H9 (cell line): Measurements from ENCODE around the gene CD244. TPM values are rescaled to one million over a fixed set of nuclear protein-coding genes. Genes with fewer than 3 reads are reported as not detected.

Source experiments
- DNase-seq: peaks from one replicate; pipeline ENCODE4 v3.0.0-alpha.2; 2017
- H2AFZ ChIP-seq: one replicate; pipeline ENCODE4 v1.6.1; 2013; ENCODE audit warnings: mild to moderate bottlenecking, low read length, control low read depth, moderate library complexity
- H2AK5ac ChIP-seq: 2 replicates; pipeline ENCODE4 v1.6.1; 2013; ENCODE audit warnings: low read length, control low read depth, mixed read lengths; ENCODE audit not compliant: insufficient read length
- H2BK120ac ChIP-seq: one replicate; pipeline ENCODE4 v1.6.1; 2013; ENCODE audit warnings: low read depth, mild to moderate bottlenecking, low read length, control low read depth, inconsistent platforms; ENCODE audit not compliant: poor library complexity, severe bottlenecking
- H2BK12ac ChIP-seq: 2 replicates; pipeline ENCODE4 v1.6.1; 2013; ENCODE audit warnings: low read length, control low read depth, mixed read lengths, low read depth; ENCODE audit not compliant: insufficient read length
- H2BK15ac ChIP-seq: 2 replicates; pipeline ENCODE4 v1.6.1; 2013; ENCODE audit warnings: low read depth, low read length, control low read depth
- H2BK20ac ChIP-seq: one replicate; pipeline ENCODE4 v1.6.1; 2013; ENCODE audit warnings: low read depth, mild to moderate bottlenecking, low read length, control low read depth, inconsistent platforms; ENCODE audit not compliant: poor library complexity, severe bottlenecking
- H2BK5ac ChIP-seq: 2 replicates; pipeline ENCODE4 v1.6.1; 2013; ENCODE audit warnings: low read length, control low read depth, mixed read lengths; ENCODE audit not compliant: insufficient read length
- H3K14ac ChIP-seq: 2 replicates; pipeline ENCODE4 v1.6.1; 2013; ENCODE audit warnings: low read length, control low read depth; ENCODE audit not compliant: insufficient read depth
- H3K18ac ChIP-seq: 2 replicates; pipeline ENCODE4 v1.6.1; 2013; ENCODE audit warnings: low read depth, mild to moderate bottlenecking, mixed read lengths, low read length, control low read depth; ENCODE audit not compliant: insufficient read length
- H3K23ac ChIP-seq: 2 replicates; pipeline ENCODE4 v1.6.1; 2013; ENCODE audit warnings: low read length, control low read depth, mixed read lengths, low read depth; ENCODE audit not compliant: insufficient read length
- H3K23me2 ChIP-seq: 2 replicates; pipeline ENCODE4 v1.6.1; 2013; ENCODE audit warnings: low read depth, mild to moderate bottlenecking, mixed read lengths, low read length, control low read depth; ENCODE audit not compliant: insufficient read length, poor library complexity, severe bottlenecking
- H3K27ac ChIP-seq: 2 replicates; pipeline ENCODE4 v1.5.1; 2013; ENCODE audit warnings: low read length, control low read depth, mixed read lengths, low read depth; ENCODE audit not compliant: insufficient read length
- H3K27me3 ChIP-seq: 2 replicates; pipeline ENCODE4 v1.6.1; 2013; ENCODE audit warnings: low read length, control low read depth, inconsistent platforms; ENCODE audit not compliant: insufficient read depth
- H3K4ac ChIP-seq: 2 replicates; pipeline ENCODE4 v1.6.1; 2013; ENCODE audit warnings: low read depth, mild to moderate bottlenecking, control low read depth, inconsistent platforms, low read length, moderate library complexity
- H3K4me1 ChIP-seq: 2 replicates; pipeline ENCODE4 v1.6.1; 2013; ENCODE audit warnings: low read length, control low read depth, inconsistent platforms; ENCODE audit not compliant: insufficient read depth
- H3K4me2 ChIP-seq: 2 replicates; pipeline ENCODE4 v1.6.1; 2013; ENCODE audit warnings: low read length, control low read depth, mixed read lengths; ENCODE audit not compliant: insufficient read length, insufficient read depth
- H3K56ac ChIP-seq: 2 replicates; pipeline ENCODE4 v1.6.1; 2013; ENCODE audit warnings: low read depth, mild to moderate bottlenecking, mixed read lengths, low read length, control low read depth; ENCODE audit not compliant: insufficient read length
- H3K79me1 ChIP-seq: 2 replicates; pipeline ENCODE4 v1.6.1; 2013; ENCODE audit warnings: low read depth, mild to moderate bottlenecking, moderate library complexity, low read length, control low read depth, inconsistent platforms; ENCODE audit not compliant: insufficient read depth, poor library complexity, severe bottlenecking
- H3K79me2 ChIP-seq: 2 replicates; pipeline ENCODE4 v1.6.1; 2013; ENCODE audit warnings: low read length, control low read depth, inconsistent platforms; ENCODE audit not compliant: insufficient read depth
- H3K9ac ChIP-seq: 2 replicates; pipeline ENCODE4 v1.6.1; 2013; ENCODE audit warnings: low read length, control low read depth, mixed read lengths; ENCODE audit not compliant: insufficient read length; ENCODE audit errors: extremely low read depth
- H3K9me3 ChIP-seq: one replicate; pipeline ENCODE4 v1.6.1; 2013; ENCODE audit warnings: low read depth, low read length, inconsistent platforms; ENCODE audit not compliant: control insufficient read depth
- H3T11ph ChIP-seq: one replicate; pipeline ENCODE4 v1.6.1; 2013; ENCODE audit warnings: mild to moderate bottlenecking, low read length, control low read depth, inconsistent platforms
- H4K20me1 ChIP-seq: one replicate; pipeline ENCODE4 v1.6.1; 2013; ENCODE audit not compliant: control insufficient read depth, insufficient read length, insufficient read depth
- H4K5ac ChIP-seq: 2 replicates; pipeline ENCODE4 v1.6.1; 2013; ENCODE audit warnings: low read depth, mild to moderate bottlenecking, mixed read lengths, low read length, control low read depth; ENCODE audit not compliant: insufficient read length
- H4K8ac ChIP-seq: replicated peaks from 2 replicates; pipeline ENCODE4 v1.6.1; 2013; ENCODE audit warnings: low read length, control low read depth, mixed read lengths, low read depth; ENCODE audit not compliant: insufficient read length
- H4K91ac ChIP-seq: 2 replicates; pipeline ENCODE4 v1.6.1; 2013; ENCODE audit warnings: low read depth, mild to moderate bottlenecking, moderate library complexity, mixed read lengths, low read length, control low read depth; ENCODE audit not compliant: insufficient read length
- H3K27ac Mint-ChIP-seq, 3 experiments: 2 replicates in 2 of 3; 3 replicates in 1 of 3; pipeline ENCODE4 v1.8.0; 2020 to 2021; ENCODE audit warnings: mixed read lengths in 3 of 3, mild to moderate bottlenecking in 1 of 3, moderate library complexity in 1 of 3
- H3K27me3 Mint-ChIP-seq: 2 replicates; pipeline ENCODE4 v1.8.0; 2021; ENCODE audit warnings: low read depth, mild to moderate bottlenecking, moderate library complexity, mixed read lengths
- H3K36me3 Mint-ChIP-seq, 3 experiments: 2 replicates in 2 of 3; 3 replicates in 1 of 3; pipeline ENCODE4 v1.8.0; 2020 to 2021; ENCODE audit warnings: low read depth in 3 of 3, mixed read lengths in 3 of 3; ENCODE audit not compliant: insufficient read depth in 1 of 3
- H3K4me1 Mint-ChIP-seq, 2 experiments: 2 replicates each; pipeline ENCODE4 v1.8.0; 2020; ENCODE audit warnings: mixed read lengths in 2 of 2
- H3K4me3 Mint-ChIP-seq, 2 experiments: 2 replicates in 1 of 2; 3 replicates in 1 of 2; pipeline ENCODE4 v1.8.0; 2020 to 2021; ENCODE audit warnings: mild to moderate bottlenecking in 2 of 2, mixed read lengths in 2 of 2, moderate library complexity in 1 of 2
- H3K9me3 Mint-ChIP-seq, 2 experiments: 2 replicates in 1 of 2; 3 replicates in 1 of 2; pipeline ENCODE4 v1.8.0; 2020; ENCODE audit warnings: mild to moderate bottlenecking in 2 of 2, mixed read lengths in 2 of 2, moderate library complexity in 1 of 2
- WGBS: extraction: QIAGEN DNeasy Blood & Tissue Kit; methylation state at CpG from one replicate; pipeline ENCODE4 v1.1.7; 2013; ENCODE audit warnings: missing lambda C conversion rate, low lambda C conversion rate, mixed read lengths; ENCODE audit not compliant: insufficient read length; ENCODE audit errors: extremely low coverage; 5-methylcytosine and 5-hydroxymethylcytosine counted together
- total RNA-seq: library from RNA; stranded (reverse); gene quantifications from 2 replicates; pipeline ENCODE4 v1.2.1, GENCODE V29; 2021
- TF ChIP-seq, protein P1 (sequence below): fragments of 200-600 bp; sonication (generic); conservative IDR thresholded peaks from 3 replicates; pipeline ENCODE4 v1.8.0; 2021; ENCODE audit warnings: antibody characterized with exemption, mild to moderate bottlenecking

The CD244 gene
- total RNA-seq, 1 experiment from 2014 or later: not detected

DNA sequence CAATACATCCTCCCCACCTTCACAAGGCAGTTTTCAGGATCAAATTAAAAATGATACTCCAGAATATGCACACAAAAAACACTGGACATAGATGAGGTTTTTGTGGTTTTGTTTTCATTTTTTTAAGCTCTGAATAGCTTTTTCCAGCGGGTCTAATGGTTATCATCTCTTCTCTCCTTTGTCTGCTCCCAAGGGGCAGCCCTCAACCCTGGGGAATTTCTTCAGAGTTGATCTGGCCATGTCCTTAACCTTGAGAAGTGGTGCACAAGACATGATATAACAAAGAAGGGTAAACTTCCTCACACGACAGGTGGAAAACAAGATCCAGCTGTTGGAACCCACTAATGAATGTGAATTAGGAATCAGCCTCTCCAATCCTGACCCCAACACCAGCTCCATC lies 1.5 kb upstream of the CD244 start:
- no peaks in the 10 kb centered on the region for H3K9me3 Mint-ChIP-seq
- no CpG with 5 or more reads among the region's 2 CpGs for WGBS

More for the DNA sequence above, 1.5 kb upstream of the CD244 start:
- H2BK15ac ChIP-seq: no peak overlapping the region
- H3K9me3 ChIP-seq: no peaks in the 10 kb centered on the region
- H3K56ac ChIP-seq: no peak overlapping the region
- no peak overlapping the region for H3T11ph ChIP-seq
- H4K8ac ChIP-seq: no peak overlapping the region
- no peak overlapping the region for H3K23ac ChIP-seq
- H4K20me1 ChIP-seq: no peaks in the 10 kb centered on the region
- no peak for DNase-seq
- Mint-ChIP-seq H3K36me3 (no peaks in the 10 kb centered on the region), H3K4me1 (0 out of 4 replicates have a peak, but pooled peaks cover 0 to 3% of the 10 kb centered on the region in 2 experiments), H3K27me3 (peaks cover 2% of the 10 kb centered on the region; the same call in 1 of the 2 replicates), H3K27ac (no peak overlapping the region), H3K4me3 (no peak overlapping the region)
- TF ChIP-seq, protein P1, sequence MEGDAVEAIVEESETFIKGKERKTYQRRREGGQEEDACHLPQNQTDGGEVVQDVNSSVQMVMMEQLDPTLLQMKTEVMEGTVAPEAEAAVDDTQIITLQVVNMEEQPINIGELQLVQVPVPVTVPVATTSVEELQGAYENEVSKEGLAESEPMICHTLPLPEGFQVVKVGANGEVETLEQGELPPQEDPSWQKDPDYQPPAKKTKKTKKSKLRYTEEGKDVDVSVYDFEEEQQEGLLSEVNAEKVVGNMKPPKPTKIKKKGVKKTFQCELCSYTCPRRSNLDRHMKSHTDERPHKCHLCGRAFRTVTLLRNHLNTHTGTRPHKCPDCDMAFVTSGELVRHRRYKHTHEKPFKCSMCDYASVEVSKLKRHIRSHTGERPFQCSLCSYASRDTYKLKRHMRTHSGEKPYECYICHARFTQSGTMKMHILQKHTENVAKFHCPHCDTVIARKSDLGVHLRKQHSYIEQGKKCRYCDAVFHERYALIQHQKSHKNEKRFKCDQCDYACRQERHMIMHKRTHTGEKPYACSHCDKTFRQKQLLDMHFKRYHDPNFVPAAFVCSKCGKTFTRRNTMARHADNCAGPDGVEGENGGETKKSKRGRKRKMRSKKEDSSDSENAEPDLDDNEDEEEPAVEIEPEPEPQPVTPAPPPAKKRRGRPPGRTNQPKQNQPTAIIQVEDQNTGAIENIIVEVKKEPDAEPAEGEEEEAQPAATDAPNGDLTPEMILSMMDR: no peak
- no peak overlapping the region for H2BK120ac ChIP-seq
- H3K27me3 ChIP-seq: no peaks in the 10 kb centered on the region
- H3K4me1 ChIP-seq: no peaks in the 10 kb centered on the region
- H3K79me1 ChIP-seq: no peaks in the 10 kb centered on the region
- H3K18ac ChIP-seq: no peak overlapping the region
- no peak overlapping the region for H3K14ac ChIP-seq
- H2AK5ac ChIP-seq: no peak overlapping the region
- no peak overlapping the region for H3K9ac ChIP-seq
- H2BK20ac ChIP-seq: no peak overlapping the region
- H3K79me2 ChIP-seq: no peaks in the 10 kb centered on the region
- no peak overlapping the region for H2BK12ac ChIP-seq
- no peak overlapping the region for H3K4me2 ChIP-seq
- no peak overlapping the region for H4K5ac ChIP-seq
- no peak overlapping the region for H3K4ac ChIP-seq
- no peak overlapping the region for H4K91ac ChIP-seq
- H2BK5ac ChIP-seq: no peak overlapping the region
- no peak overlapping the region for H3K27ac ChIP-seq
- no peaks in the 10 kb centered on the region for H3K23me2 ChIP-seq
- H2AFZ ChIP-seq: no peak overlapping the region
